Amygdala (tissue), 56 donors: ENCODE data around the gene ORMDL3.
"Not testable (repeated sequence)": the region's sequence is repeated elsewhere in the genome, so short reads cannot be mapped to it uniquely, and the experiment has no call there.

Experiments
- DNase-seq, 56 donors: peaks; one replicate each; lab custom pipeline; 2025; lab: John Stamatoyannopoulos, UW

The ORMDL3 gene

DNA sequence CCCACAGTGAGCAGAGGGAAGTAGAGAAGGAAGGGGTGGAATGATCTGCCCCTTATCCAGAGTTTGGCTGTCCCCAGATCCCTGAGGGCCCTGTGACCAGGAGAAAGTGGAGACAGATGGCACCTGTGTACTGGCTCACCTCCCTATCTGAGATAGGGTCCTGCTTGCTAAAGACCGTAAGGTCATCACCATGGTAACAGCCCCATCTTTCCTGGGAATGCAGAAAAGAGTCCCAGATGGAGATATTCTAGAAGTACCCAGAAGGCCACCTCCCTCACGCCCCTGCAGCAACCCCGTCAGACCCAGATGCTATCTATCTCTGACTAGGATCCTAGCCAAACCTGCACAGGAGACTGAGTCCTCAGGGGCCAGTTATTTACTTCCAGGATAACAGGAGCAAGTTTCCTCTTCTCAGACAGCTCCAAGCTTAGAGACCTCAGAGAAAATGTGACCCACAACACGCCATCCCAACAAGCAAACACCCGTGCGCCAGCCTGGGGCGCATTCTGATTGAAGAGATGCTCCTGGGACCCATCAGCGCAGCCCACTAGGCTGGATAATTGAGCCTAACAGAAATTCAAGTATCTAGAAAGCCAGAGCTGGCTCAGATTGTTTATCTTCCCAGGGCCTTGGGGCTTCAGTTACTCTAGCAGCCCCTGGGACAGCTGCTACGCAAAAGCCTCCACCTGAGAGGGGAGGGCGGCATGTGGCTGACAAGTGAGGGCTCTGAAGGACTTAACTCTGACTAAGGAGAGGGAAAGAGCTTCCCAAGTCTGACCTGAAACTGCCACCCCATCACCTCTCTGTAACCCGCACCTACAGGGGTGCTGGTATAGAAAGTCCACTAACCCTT is 1.9 kb downstream of the ORMDL3 start:
- DNase-seq, result no peak

DNA sequence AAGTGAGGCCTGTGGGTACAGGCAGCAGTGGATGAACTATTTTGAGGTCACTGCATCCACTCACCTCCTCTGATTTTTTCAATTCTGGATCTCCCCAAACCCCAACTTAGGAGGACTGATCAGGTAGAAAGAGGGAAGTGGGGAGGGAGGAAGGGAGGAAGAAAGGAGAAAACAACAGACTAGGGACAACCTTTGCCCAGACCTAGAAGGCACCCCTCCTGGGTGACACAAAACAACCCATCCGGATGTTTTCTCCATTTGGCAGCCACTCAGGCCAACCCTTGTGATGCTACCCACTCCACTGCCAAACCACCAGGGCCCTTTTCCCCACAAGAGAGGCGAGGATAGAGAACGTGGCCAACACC is 2.7 kb downstream of the ORMDL3 start:
- no peak for DNase-seq

DNA sequence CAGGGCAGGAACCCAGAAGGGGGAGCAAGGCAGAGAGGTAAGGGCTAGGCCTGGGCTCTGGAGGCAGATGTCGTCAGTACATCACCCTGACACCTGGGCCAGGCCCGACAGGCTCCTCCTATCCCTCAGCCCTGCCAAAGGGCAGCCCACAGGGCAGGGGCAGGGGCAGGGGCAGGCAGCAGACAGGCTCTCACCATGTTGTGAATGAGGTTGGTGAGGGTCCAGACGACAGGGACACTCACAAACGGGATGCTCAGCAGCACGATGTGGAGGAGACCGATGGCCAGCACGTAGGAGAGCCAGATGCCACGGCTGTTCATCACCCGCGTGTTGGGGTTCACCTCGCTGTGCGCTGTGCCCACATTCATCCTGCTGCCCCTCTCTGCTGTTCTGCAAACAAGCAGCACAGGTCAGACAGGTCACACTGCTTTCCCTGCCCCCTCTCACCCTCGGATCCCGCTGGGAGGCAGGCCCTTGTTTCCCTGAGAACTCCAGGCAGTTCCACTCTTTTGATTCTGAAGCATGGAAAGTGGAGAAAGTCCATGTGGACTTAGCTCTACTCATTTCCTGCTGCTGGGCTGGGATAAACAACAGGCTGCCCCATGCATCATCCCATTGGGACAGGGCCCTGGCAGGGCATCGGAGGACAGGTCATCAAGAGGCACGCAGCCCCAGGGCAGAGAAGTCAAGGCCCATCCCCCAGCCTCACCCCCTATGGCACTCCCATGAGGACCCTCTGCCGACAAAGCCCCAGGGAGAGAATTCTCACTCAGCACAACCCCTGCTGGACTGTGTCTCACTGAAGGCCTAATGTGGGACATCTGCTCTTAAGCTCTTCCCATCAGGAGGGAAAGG is 3.3 kb downstream of the ORMDL3 start:
- no peak for DNase-seq

DNA sequence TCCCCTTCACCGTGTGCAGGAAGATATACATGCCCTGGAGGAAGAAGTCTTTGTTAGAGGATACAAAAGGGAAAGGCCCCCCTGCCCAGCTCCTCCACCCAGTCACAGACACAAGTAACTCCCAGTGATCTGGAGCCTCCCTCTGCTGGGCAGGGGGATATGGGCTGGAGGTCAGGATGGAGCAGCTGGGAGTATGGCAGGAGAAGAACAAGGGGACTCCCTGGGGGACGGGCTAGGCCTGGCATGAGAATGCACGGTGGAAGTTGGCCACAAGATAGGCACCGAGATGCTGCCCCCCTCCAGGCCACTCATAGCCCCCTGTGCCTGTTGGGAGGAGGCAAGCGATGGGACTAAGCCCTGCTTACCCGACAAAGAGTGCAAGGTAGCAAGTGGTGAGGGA is 4.2 kb downstream of the ORMDL3 start:
- no peak for DNase-seq

DNA sequence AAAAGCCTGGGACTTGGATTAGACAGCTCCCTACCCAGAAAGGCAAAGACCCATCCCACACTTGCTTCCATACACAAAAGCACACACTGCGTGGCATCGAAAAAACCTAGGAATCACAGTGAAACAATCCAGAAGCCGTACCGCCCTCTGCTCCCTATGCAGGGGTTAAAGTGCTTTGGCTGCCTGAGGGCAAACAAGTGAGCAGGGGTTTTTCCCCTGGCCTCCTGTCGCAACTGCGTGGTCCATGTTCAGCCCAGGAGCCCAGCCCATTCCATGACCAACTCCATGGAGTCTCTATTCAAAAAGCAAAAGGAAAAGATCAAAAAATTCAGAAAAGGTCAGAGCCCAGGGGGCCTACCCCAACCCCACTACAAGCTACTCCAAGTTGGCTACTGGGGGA is 5.4 kb downstream of the ORMDL3 start:
- no peak for DNase-seq

DNA sequence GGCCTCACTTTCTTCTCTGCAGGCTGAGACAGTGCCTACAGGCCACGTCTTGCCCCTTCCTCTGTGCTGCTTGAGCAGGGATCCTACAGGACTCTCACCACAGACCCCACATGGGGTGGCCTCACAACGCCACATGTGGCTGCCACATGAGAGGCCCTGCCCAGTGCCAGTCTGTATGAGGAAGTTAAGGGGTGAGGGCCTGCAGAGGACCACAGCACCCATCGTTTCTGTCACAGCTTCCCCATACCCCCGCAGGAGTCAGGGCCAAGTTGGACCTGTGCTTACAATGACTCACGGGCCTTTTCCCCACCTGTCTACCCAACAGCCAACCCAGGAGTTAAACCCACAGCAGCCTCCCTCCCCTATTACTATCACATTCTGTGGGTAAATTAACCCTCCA is 6.1 kb downstream of the ORMDL3 start:
- peak in 15 of 56 donors; percentile 2 to 51 (median 14) for DNase-seq

DNA sequence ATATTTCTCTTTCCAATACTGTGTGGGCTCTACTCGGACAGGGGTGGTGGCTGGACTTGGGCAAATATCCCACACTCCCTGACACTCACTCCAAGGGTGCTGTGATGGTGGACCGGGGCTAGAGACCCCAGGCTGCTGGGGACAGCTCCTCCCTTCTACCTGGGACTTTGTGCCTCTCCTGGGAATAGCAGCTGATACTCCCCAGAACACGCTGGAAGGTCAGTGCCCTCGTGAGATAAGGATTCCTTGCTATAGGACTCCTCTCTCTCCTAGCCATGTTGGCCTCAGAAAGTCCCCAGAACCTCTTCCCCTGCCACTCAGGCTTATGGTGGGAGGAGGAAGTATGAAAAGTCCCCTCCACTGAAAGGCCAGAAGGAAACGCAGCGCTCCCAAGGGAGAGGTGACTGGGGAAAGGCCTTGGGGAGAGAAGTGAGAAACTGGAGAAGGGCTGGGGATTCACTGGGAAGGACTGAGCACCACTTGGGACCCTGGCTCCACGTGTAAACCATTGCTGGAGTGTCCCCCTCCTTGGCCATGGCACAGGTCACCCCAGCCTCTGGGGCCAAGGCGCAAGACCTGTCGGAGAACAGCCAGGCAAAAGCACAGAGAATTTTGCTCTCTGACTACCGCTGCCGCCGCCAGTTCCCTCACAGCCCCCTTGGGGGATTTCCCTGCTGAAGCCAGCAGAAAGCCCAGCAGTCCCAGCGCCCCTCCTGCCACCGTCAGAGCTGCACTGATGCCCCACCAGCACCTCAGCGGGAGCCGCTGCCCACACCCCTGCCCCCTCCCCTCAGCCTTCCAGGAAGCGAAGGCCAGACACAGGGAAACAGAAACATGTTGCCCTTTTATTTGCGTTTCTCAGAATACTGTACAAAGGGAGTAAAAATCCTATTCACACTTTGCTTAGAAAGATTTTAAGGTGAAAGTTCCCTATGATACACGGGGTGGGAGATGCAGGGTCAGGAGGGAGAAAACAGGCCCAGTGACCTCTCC is 6.9 kb downstream of the ORMDL3 start:
- DNase-seq, result no peak

DNA sequence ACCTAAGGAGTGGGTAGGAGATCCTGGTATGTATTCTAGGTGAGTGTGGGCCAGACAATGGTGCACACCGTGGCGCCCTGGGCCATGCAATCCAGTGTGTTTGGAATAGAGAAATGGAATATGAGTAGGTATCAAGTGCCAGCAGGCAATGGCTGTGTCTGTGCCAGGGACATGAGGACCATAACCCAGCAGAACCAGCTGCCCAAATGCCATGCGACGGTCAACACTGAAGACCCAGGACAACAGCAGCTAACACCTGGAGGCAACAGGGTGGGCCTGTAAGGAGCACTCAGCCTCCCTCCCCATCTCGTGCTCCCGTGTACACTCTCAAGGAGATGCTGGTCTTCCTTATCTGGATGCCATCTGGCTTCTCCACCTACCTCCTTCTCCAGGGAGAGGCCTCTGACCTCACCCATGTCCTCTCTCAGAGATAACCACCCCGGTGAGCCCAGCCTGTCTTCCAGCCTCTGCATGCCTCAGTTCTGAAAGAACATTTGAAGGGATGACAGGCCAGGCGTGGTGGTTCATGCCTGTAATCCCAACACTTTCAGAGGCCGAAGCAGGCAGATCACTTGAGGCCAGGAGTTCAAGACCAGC is 8.2 kb downstream of the ORMDL3 start:
- no peak for DNase-seq

DNA sequence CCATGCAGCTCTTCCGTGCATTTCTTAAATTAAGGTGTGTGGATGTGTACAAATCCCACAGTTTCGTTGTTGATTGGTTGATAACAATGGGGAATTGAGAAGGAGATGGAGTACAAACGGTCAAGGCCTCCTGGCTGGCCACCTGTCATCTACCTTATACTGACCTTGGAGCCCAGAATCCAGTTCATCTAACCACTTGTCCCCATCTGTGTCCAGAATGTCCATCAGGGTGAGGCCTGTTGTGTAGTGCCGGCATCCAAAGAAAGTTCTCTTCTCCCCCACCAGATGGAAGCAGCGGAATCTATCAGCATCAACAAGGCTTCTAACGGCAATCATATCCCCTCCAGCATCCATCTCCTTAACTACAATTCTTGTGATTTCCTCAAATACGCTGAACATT is 10.5 kb downstream of the ORMDL3 start:
- no peak for DNase-seq

DNA sequence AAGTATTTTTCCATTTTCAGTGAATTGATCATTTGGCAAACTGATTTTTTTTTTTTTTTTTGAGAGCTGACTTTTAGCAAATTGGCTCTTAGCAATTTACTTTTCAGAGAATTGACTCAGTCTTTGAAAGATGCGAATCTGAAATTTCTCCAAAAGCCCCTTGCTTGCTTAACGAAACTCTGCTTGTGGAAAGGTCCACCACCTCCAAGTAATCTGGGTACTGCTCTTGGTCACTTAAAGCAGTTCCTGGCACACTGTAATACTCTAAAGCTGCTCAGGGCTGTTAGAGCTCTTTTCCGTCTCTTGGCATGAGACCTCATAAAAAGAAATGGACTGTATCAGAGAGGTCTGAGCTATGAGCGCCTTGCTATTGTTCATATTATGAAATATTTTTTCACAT is 11.8 kb downstream of the ORMDL3 start:
- no peak for DNase-seq

DNA sequence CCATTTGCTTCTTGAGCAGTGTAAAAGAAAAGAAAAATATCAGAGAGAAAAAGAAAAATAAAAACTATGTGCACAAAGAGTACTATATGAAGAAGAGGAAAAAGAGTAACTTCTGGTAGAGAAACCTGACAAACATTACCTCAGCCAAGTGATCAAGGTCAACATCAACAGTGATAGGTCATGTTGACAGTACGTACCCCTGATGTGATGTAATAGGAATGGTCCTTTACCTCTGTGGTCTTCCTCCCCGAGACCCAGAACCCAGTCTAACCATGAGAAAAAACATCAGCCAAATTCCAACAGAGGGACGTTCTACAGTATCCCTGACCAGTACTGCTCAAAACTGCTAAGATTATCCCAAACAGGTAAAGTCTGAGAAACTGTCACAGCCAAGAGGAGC is 13.4 kb downstream of the ORMDL3 start:
- DNase-seq, result no peak

DNA sequence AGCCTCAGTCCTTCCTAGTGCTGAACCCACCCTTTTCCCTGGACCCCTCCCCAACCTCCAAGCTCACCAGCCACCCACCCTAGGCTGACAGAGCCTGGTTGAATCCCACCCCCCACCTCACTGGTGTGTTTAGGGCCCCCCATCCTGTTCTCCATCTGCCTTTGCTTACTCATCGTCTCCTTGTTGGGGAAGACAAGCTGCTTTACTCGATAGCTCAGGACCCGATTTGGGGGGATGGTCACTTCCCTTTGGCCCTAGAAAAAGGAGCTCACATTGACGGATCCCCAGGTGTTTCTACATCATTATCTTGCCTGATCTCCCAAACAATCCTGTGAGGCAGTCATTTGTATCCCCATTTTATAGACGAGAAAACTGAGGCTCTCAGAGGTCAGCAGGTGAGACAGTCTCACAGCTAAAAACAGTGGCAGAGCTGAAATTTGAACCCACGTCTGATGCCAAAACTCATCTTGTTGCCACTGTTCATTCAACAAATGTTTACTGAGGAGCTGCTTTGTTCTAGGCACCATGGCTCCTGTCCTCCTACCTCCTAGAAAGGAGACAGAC is 18.5 kb downstream of the ORMDL3 start:
- no peak for DNase-seq

DNA sequence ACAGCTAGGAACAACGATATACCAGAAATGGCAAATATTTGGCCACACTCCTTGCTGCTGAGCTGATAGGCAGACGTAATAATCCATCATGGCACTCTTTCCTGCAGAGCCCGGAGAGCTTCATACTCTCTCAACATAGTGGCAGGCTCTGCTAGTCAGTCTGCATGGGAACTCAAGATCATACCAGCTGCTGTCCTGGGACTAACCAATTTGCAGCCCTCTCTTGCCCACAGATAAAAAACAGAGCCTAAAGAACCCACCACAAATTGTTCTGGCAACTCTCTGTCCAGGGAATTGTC is 22.5 kb downstream of the ORMDL3 start:
- DNase-seq, result no peak

DNA sequence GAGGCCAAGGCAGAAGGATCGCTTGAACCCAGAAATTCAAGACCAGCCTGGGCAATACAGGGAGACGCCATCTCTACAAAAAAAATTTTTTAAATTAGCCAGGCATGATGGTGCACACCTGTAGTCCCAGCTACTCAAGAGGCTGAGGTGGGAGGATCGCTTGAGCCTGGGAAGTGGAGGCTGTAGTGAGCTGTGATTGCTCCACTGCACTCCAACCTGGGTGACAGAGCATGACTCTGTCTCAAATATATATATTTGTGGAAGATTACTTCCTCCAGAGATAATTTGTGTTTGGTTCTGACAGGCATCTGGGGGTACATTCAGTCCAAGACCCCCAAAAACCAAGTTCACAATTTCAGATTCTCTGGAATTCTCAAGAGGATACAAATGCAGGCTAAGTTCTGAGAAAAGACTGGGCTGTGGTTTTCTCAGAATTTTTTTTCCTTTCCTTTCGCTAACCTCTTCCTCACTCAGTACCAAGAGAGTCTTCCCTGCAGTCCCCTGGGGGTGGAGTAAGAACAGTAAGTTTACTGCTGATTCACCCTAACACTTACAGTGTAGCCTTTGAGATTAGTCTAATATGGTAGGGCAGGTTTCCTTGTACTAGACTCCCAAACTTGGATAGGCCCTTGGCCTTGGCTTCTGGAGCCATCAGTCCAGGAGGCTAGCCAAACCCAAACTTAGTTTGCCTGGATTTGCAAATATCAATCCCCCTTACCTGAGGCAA is 24.1 kb downstream of the ORMDL3 start:
- no peak for DNase-seq

DNA sequence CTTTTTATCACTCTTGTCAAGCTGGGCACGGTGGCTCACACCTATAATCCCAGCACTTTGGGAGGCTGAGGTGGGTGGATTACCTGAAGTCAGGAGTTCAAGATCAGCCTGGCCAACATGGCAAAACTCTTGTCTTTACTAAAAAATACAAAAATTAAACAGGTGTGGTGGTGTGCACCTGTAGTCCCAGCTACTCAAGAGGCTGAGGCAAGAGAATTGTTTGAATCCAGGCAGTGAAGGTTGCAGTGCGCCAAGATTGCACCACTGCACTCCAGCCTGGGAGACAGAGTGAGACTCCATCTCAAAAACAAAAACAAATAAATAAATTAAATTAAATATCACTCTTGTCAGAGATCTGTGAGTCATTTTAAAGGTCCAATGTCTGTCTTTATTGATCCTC is 25.4 kb downstream of the ORMDL3 start:
- not testable (repeated sequence) for DNase-seq

DNA sequence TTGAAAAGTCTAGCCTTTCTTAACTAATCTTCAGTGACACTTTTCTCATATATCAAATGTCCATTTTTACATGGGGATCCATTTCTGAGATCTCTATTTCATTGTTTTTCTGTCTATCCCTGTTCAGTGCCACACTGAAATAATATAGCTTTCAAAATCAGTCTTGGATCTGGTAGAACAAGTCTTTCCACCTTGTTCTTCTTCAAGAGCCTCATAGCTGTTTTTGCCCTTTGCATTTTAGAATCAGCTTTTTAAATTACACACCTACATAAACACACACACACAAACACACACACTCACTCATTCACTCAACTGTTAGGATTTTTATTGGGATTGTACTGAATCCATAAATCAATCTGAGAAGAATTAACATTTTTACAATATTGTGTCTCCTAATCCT is 28.2 kb downstream of the ORMDL3 start:
- no peak for DNase-seq

DNA sequence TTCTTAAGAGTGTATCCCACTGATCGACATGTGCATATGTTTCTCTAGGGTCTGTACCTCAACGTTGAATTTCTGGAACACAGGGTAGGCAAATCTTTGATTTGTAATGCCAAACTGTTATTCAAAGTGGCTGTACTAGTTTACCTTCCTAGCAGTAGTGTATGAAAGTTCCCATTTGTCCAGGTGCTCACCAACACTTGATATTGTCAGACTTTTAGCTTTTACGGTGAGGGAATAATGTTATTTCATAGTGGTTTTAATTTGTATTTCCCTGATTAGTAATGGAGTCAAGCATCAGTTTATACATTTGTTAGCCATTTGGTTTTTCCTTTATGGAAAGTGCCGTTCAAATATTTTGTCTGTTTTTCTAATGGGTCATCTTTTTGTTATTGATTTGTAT is 29.3 kb downstream of the ORMDL3 start:
- no peak for DNase-seq

DNA sequence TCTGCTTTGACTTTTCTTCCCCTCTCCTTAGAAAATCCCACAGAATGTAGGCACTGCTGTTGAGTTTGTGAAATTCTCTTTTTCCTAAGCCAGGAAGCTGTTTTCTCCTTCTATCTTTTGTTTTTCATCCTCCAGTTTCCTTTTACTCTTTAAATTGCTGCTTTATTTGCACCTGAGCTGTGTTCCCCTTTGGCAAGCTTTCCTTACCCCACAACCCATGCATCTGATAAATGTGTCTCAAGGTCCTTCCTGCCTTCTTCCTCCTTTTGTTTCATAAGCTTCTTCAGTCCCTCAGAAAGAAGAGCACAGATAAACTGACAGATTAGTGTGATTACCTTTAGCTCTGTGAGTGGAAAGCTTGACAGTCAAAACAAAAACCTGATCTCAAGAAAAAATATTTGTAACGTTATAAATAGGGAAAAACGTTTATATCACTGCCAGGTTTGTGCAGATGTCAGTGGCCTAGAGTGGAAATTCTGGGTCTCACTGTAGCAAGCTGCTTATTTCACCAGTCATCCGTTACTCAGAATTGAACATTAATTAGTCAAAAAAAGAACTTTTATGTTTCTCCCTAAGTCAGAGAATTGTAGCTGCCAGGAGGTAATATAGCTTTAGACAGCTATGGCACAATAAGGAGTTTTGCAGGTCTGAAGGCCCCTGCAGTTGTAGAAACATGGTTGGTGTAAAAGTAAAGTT is 32.6 kb downstream of the ORMDL3 start:
- no peak for DNase-seq

DNA sequence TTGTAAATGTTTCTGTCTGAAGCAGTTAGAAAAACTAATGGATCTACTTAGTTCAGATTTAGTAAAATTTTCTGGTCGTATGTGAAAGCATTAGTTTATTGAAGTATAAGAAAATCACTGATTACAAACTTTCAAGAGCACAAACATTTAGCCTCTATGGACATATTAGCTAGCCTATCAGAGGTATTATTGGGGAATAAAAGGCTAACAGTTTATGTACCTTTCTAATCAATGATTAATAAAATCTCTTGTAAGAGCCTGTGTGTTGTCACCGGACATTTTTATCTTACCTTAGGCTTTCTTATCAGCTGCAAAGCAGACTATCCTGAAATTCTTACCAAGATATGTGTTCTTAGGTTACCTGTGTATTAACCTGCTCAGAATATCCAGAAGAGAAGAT is 38.2 kb downstream of the ORMDL3 start:
- DNase-seq, result no peak
